ENCODE measurements around the gene KRT16.

DNA sequence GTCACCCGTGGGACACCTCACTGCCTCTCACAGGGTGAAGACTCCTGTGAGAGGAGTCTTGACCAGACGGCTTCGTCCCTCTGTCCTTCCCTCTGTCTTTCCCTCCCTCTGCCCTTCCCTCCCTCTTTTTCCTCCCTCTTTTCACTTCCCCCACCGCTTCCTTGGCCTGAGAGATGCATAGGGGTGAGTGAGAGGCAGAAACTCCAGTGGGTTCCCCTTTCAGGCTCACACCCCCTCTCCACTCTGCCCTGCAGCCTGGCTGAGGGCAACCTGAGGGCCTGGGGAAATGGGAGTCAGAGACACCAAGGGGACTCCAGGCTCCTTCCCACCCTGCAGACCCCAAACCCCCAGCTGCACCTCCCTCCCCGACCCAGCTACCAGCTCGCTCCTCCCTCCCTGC is 26.4 kb upstream of the KRT16 start:
- TF ChIP-seq EZH2 (IDR thresholded peaks at IDR 0.05; ENCODE audit: low read length, unreplicated experiment) = no peak
- TF ChIP-seq EZH2phosphoT487 (IDR thresholded peaks at IDR 0.05; ENCODE audit: borderline replicate concordance, low read length) = no peak
